GM10847 (cell line): ENCODE results near the gene BPIFB6.

Experiments
- POLR2A ChIP-seq: IDR thresholded peaks from 2 replicates; pipeline ENCODE4 v1.6.1; 2011; ENCODE audit not compliant: insufficient read length; ENCODE audit errors: extremely low read depth

BPIFB6 gene

GRCh38 chr20:33008336-33009213, 22.9 kb upstream of the BPIFB6 start:
- no peak for TF ChIP-seq POLR2A

GRCh38 chr20:33009214-33010132, 22.0 kb upstream of the BPIFB6 start:
- TF ChIP-seq POLR2A = no peak

- TF ChIP-seq POLR2A = no peak
Observed at GRCh38 chr20:33010133-33010504, 21.3 kb upstream of the BPIFB6 start.

- no peak for TF ChIP-seq POLR2A
Observed at GRCh38 chr20:33010674-33011449, 20.6 kb upstream of the BPIFB6 start.

- no peak for TF ChIP-seq POLR2A
Observed at GRCh38 chr20:33012327-33013189, 18.9 kb upstream of the BPIFB6 start.

- no peak for TF ChIP-seq POLR2A
Observed at GRCh38 chr20:33013701-33014326, 17.6 kb upstream of the BPIFB6 start.

- no peak for TF ChIP-seq POLR2A
Observed at GRCh38 chr20:33014336-33015113, 16.9 kb upstream of the BPIFB6 start.

- TF ChIP-seq POLR2A = no peak
Observed at GRCh38 chr20:33015114-33015484, 16.3 kb upstream of the BPIFB6 start.

GRCh38 chr20:33015700-33016580, 15.5 kb upstream of the BPIFB6 start:
- TF ChIP-seq POLR2A = no peak

GRCh38 chr20:33016581-33017109, 14.8 kb upstream of the BPIFB6 start:
- no peak for TF ChIP-seq POLR2A

- TF ChIP-seq POLR2A = no peak
Observed at GRCh38 chr20:33017542-33017941, 13.9 kb upstream of the BPIFB6 start.
